ENCODE results near the gene TENT5C.

TENT5C gene

GRCh38 chr1:117582451-117582850 lies 23.4 kb upstream of the TENT5C start:
- H3K79me2 ChIP-seq (ENCODE audit: control insufficient read depth, low read length), result no peaks in the 10 kb centered on the region
- no peaks in the 10 kb centered on the region for H4K20me1 ChIP-seq (ENCODE audit: control insufficient read depth, insufficient read depth, low read depth, low read length)
- no peaks in the 10 kb centered on the region for H3K9me2 ChIP-seq (replicated peaks; ENCODE audit: control insufficient read depth, low read length)
- H3F3A ChIP-seq (ENCODE audit: control insufficient read depth, insufficient read depth), result no peaks in the 10 kb centered on the region
- no peak overlapping the region for H3K4me3 ChIP-seq (ENCODE audit: low read length)
- H3K27me3 ChIP-seq (ENCODE audit: control insufficient read depth, low read length), result no peaks in the 10 kb centered on the region
- no peak overlapping the region for H3K27ac ChIP-seq (ENCODE audit: low read depth, low read length)
- TF ChIP-seq, protein P1, sequence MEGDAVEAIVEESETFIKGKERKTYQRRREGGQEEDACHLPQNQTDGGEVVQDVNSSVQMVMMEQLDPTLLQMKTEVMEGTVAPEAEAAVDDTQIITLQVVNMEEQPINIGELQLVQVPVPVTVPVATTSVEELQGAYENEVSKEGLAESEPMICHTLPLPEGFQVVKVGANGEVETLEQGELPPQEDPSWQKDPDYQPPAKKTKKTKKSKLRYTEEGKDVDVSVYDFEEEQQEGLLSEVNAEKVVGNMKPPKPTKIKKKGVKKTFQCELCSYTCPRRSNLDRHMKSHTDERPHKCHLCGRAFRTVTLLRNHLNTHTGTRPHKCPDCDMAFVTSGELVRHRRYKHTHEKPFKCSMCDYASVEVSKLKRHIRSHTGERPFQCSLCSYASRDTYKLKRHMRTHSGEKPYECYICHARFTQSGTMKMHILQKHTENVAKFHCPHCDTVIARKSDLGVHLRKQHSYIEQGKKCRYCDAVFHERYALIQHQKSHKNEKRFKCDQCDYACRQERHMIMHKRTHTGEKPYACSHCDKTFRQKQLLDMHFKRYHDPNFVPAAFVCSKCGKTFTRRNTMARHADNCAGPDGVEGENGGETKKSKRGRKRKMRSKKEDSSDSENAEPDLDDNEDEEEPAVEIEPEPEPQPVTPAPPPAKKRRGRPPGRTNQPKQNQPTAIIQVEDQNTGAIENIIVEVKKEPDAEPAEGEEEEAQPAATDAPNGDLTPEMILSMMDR (IDR thresholded peaks at IDR 0.05; ENCODE audit: low read depth, low read length, poor library complexity, severe bottlenecking), result no peak
- TF ChIP-seq EZH2phosphoT487 (IDR thresholded peaks at IDR 0.05; ENCODE audit: borderline replicate concordance, low read length), result no peak
- H3K36me3 ChIP-seq (ENCODE audit: control insufficient read depth, low read length), result no peaks in the 10 kb centered on the region
- no peak overlapping the region for H3K4me2 ChIP-seq (ENCODE audit: low read length)
- no peaks in the 10 kb centered on the region for H3K4me1 ChIP-seq (ENCODE audit: control insufficient read depth, low read length)
- no peaks in the 10 kb centered on the region for H3K9me3 ChIP-seq (ENCODE audit: control insufficient read depth, insufficient read depth, low read length)

DNA sequence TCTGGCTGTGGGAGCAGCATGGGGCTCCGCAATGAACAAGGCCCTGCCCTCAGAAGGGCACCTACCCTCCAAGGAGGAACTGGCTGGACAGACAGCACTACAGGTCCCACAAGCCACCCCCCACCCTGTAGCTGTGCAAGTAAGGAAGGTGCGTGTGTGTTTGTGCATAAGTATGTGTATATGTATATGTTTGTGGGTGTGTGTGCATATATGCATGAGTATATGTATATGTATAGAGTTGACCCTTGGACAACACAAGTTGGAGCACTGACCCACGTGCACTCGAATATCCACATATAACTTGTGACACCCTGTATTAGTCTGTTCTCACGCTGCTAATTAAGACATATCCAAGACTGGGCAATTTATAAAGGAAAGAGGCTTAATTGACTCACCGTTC lies 22.6 kb upstream of the TENT5C start:
- Histone ChIP-seq H3K79me2 (ENCODE audit: control insufficient read depth, low read length) (no peaks in the 10 kb centered on the region), H3K36me3 (ENCODE audit: control insufficient read depth, low read length) (no peaks in the 10 kb centered on the region), H4K20me1 (ENCODE audit: control insufficient read depth, insufficient read depth, low read depth, low read length) (no peaks in the 10 kb centered on the region), H3K9me2 (replicated peaks; ENCODE audit: control insufficient read depth, low read length) (no peaks in the 10 kb centered on the region), H3K27ac (ENCODE audit: low read depth, low read length) (no peak overlapping the region), H3F3A (ENCODE audit: control insufficient read depth, insufficient read depth) (no peaks in the 10 kb centered on the region), H3K4me3 (ENCODE audit: low read length) (no peak overlapping the region), H3K27me3 (ENCODE audit: control insufficient read depth, low read length) (no peaks in the 10 kb centered on the region), H3K4me2 (ENCODE audit: low read length) (no peak overlapping the region), H3K9me3 (ENCODE audit: control insufficient read depth, insufficient read depth, low read length) (no peaks in the 10 kb centered on the region), H3K4me1 (ENCODE audit: control insufficient read depth, low read length) (no peaks in the 10 kb centered on the region)
- no peak for TF ChIP-seq EZH2phosphoT487 (IDR thresholded peaks at IDR 0.05; ENCODE audit: borderline replicate concordance, low read length)
- TF ChIP-seq, protein P1 (IDR thresholded peaks at IDR 0.05; ENCODE audit: low read depth, low read length, poor library complexity, severe bottlenecking), result no peak

DNA sequence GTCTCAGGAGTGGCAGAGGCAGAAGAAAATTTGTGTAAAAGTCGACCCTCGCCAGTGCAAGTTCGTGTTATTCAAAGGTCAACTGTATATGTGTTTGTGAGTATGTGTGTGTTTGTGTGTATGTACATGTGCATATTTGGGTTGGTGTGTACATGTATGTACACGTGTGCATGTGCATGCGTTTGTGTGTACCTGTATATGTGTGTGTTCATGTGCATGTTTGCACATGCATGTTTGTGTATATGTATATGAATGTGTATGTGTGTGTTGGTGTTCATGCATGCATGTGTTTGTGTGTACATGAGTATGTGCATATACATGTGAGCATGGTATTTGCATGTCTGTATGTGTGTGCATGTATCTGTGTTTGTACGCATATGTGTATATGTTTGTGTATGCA lies 21.7 kb upstream of the TENT5C start:
- Histone ChIP-seq H3K36me3 (ENCODE audit: control insufficient read depth, low read length) (no peaks in the 10 kb centered on the region), H3K4me1 (ENCODE audit: control insufficient read depth, low read length) (no peaks in the 10 kb centered on the region), H3K9me2 (replicated peaks; ENCODE audit: control insufficient read depth, low read length) (no peaks in the 10 kb centered on the region), H3F3A (ENCODE audit: control insufficient read depth, insufficient read depth) (no peaks in the 10 kb centered on the region), H3K27ac (ENCODE audit: low read depth, low read length) (no peak overlapping the region), H3K79me2 (ENCODE audit: control insufficient read depth, low read length) (no peaks in the 10 kb centered on the region), H3K9me3 (ENCODE audit: control insufficient read depth, insufficient read depth, low read length) (no peaks in the 10 kb centered on the region), H3K4me2 (ENCODE audit: low read length) (no peak overlapping the region), H3K4me3 (ENCODE audit: low read length) (no peak overlapping the region), H4K20me1 (ENCODE audit: control insufficient read depth, insufficient read depth, low read depth, low read length) (no peaks in the 10 kb centered on the region), H3K27me3 (ENCODE audit: control insufficient read depth, low read length) (no peaks in the 10 kb centered on the region)
- TF ChIP-seq, protein P1 (IDR thresholded peaks at IDR 0.05; ENCODE audit: low read depth, low read length, poor library complexity, severe bottlenecking), result no peak

GRCh38 chr1:117585086-117585485 lies 20.8 kb upstream of the TENT5C start:
- Histone ChIP-seq H3K4me2 (ENCODE audit: low read length) (no peak overlapping the region), H3K27me3 (ENCODE audit: control insufficient read depth, low read length) (no peaks in the 10 kb centered on the region), H3K79me2 (ENCODE audit: control insufficient read depth, low read length) (no peaks in the 10 kb centered on the region), H4K20me1 (ENCODE audit: control insufficient read depth, insufficient read depth, low read depth, low read length) (no peaks in the 10 kb centered on the region), H3K27ac (ENCODE audit: low read depth, low read length) (no peak overlapping the region), H3K4me3 (ENCODE audit: low read length) (no peak overlapping the region), H3K9me3 (ENCODE audit: control insufficient read depth, insufficient read depth, low read length) (no peaks in the 10 kb centered on the region), H3K4me1 (ENCODE audit: control insufficient read depth, low read length) (no peaks in the 10 kb centered on the region), H3K9me2 (replicated peaks; ENCODE audit: control insufficient read depth, low read length) (no peaks in the 10 kb centered on the region), H3F3A (ENCODE audit: control insufficient read depth, insufficient read depth) (no peaks in the 10 kb centered on the region), H3K36me3 (ENCODE audit: control insufficient read depth, low read length) (no peaks in the 10 kb centered on the region)
- no peak for TF ChIP-seq EZH2phosphoT487 (IDR thresholded peaks at IDR 0.05; ENCODE audit: borderline replicate concordance, low read length)
- TF ChIP-seq, protein P1 (IDR thresholded peaks at IDR 0.05; ENCODE audit: low read depth, low read length, poor library complexity, severe bottlenecking), result no peak

Data from DOHH2 (cell line).